Activated T-helper 1 cell treated with Interleukin-2 at 50 U/mL for 16 hours (primary cell): ENCODE data around the gene PIK3C2A.
A peak's percentile ranks its signal among the peaks of the same experiment; 100 is the strongest.
"Not testable (repeated sequence)": the region's sequence is repeated elsewhere in the genome, so short reads cannot be mapped to it uniquely, and the experiment has no call there.

Experiments
- DNase-seq: peaks from one replicate; pipeline ENCODE4 v3.0.0-alpha.2; 2020; ENCODE audit warnings: low read depth

PIK3C2A gene, protein sequence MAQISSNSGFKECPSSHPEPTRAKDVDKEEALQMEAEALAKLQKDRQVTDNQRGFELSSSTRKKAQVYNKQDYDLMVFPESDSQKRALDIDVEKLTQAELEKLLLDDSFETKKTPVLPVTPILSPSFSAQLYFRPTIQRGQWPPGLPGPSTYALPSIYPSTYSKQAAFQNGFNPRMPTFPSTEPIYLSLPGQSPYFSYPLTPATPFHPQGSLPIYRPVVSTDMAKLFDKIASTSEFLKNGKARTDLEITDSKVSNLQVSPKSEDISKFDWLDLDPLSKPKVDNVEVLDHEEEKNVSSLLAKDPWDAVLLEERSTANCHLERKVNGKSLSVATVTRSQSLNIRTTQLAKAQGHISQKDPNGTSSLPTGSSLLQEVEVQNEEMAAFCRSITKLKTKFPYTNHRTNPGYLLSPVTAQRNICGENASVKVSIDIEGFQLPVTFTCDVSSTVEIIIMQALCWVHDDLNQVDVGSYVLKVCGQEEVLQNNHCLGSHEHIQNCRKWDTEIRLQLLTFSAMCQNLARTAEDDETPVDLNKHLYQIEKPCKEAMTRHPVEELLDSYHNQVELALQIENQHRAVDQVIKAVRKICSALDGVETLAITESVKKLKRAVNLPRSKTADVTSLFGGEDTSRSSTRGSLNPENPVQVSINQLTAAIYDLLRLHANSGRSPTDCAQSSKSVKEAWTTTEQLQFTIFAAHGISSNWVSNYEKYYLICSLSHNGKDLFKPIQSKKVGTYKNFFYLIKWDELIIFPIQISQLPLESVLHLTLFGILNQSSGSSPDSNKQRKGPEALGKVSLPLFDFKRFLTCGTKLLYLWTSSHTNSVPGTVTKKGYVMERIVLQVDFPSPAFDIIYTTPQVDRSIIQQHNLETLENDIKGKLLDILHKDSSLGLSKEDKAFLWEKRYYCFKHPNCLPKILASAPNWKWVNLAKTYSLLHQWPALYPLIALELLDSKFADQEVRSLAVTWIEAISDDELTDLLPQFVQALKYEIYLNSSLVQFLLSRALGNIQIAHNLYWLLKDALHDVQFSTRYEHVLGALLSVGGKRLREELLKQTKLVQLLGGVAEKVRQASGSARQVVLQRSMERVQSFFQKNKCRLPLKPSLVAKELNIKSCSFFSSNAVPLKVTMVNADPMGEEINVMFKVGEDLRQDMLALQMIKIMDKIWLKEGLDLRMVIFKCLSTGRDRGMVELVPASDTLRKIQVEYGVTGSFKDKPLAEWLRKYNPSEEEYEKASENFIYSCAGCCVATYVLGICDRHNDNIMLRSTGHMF (N-terminal part only)

DNA sequence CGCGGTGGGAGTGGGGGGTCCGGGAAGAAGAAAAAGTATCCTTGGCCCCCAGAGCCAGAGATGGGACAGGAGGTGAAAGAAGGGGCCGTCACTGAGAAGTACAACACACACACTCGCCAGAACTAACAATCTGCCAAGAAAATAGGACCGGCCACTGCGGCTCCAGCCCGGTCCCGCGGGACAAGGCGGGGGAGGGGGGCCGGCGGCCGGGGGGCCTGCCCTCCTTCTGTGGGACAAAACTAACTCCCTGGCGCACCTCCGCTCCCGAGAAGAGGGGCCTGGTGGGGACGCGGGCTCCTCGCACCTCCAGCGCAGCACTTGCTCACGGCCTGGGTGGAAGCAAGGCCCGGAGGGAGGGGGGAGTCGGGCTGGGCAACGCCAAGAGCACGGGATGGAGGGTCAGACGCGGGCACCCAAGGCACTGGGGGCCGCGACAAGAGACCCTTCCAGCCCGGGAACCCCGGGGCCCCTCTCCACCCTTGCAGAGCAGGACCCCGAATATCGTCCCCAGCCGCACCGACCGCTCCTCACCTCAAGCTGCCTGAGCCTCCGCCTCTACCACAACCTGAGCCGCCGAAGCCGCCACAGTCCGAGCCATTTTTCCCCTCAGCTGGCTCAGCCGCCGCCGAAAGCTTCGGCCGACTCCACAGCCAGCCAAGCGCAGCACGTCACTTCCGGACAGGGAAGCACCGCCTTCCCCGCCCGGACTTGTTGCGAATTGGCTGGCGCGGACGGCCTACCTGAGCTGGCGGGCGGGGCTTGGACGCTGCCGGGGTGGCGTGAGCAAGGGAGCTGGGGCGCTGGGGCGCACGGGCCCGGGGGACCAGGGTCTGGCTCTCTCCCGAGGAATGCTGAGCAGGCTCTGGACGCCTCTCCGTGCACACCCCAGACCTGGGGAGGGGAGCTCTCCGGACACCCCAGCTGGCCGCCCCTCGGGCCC, at the start of gene PIK3C2A:
TSS of gene PIK3C2A (minus strand) at position 670 of the 940 bp plus-strand sequence. CDS start 38,245 bp downstream, outside the sequence.
- DNase-seq: peak; percentile 89

DNA sequence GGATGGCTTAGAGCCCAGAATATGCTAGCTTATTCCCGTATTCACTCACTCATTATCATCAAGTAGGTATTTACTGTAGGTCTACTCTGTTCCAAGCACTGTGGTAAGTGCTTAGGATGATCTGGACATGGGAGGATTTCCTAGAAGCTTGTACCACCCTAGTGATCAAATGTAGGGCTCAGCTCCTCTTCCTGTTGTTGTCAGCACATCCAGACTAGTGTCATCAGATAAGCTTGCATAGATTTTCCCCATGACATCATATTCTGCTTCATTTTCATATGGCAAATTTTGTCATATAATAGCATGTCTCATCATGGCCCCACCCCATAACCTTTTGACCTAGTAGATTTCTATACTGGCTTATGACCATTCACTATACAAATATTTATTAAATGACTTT, 49.4 kb upstream of the PIK3C2A start:
- DNase-seq: no peak

DNA sequence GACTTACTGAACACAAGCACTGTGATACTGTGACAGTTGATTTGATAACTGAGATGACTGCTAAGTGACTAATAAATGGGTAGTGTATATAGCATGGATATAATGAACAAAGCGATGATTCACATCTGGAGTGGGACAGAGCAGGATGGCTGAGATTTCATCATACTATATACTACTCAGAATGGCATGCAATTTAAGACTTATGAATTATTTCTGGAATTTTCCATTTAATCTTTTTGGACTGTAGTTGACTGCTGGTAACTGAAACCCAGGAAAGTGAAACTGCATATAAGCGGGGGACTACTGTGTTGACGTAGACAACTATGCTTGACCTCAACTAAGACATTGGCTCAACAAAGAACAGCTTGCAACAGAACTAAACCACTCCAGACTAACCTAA, 48.7 kb upstream of the PIK3C2A start:
- no peak for DNase-seq

DNA sequence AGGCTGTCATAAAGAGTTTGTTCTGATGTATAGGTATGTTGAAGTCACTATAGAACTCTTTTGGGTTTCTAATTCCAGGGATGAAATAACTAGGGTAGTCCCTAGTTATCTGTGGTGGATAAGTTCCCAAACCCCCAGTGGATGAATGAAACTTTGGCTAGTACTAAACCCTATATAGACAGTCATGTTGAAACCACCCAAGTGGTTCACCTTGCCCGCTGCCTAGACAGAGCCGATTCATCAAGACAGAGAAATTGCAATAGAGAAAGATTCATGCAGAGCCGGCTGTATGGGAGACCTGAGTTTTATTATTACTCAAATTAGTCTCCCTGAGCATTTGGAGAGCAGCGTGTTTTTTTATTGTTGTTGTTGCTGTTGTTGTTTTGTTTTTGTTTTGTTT, 44.9 kb upstream of the PIK3C2A start:
- DNase-seq: no peak

DNA sequence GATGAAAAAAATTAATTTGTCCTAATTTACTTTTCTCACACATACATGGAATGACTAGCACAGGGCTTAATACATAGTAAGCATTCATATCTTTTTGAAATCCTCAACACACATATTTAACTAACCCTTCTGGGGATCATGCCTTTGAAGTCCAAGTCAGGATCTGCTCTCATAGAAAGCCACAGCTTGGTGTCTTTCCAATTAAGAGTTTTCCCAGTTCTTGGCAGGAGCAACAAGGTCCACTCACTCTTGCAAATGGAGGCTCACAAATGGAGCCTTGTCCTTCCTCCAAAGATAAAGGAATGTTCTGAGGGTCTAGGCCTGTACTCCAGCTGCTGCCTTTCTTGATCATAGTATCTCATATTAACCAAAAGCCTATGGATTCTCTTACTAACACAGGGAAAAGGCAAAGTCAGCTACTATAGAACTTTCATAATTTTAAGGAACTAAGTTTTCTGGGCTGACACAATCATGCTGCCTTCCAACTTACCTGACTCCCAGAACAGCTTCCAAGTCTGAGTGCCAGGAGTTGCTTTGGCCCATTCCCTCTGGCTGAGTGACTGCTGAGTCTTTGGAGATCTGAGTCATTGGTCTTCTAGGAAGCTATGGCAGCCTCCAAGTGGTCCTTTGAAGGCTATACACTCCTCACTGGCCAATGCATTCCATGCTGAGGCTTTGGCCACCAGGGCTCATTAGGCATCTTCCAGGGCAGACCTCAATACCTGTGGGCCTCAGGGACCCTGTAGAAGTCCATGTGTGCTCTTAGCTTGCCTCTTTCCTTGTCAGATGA, 43.0 kb upstream of the PIK3C2A start:
- no peak for DNase-seq

DNA sequence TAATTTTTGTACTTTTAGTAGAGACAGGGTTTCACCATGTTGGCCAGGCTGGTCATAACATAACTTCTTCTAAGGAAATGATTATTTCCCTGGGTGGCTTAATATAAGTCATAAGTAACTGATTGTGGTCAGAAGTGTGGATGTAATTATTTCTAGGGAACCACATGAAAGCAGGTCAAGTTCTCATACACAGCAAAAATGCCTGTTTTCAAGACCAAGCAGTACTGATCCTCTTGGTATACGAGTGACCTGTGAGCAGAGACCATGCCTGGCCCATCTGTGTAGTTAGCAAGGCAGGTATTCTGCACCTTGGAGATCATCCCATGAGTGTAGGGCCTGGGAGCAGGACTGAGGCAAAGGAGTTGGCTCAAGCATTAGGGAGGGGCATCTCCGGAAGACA, 36.3 kb upstream of the PIK3C2A start:
- no peak for DNase-seq

DNA sequence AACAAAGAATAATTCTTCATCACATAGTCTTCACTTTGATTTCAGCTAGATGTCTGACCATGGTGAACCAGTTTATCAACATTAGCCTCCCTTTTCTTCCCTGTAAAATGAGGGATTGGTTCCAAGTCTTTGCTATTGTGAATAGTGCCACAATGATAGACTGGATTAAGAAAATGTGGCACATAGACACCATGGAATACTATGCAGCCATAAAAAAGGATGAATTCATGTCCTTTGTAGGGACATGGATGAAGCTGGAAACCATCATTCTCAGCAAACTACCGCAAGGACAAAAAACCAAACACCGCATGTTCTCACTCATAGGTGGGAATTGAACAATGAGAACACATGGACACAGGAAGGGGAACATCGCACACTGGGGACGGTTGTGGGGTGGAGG, 35.2 kb upstream of the PIK3C2A start:
- not testable (repeated sequence) for DNase-seq

DNA sequence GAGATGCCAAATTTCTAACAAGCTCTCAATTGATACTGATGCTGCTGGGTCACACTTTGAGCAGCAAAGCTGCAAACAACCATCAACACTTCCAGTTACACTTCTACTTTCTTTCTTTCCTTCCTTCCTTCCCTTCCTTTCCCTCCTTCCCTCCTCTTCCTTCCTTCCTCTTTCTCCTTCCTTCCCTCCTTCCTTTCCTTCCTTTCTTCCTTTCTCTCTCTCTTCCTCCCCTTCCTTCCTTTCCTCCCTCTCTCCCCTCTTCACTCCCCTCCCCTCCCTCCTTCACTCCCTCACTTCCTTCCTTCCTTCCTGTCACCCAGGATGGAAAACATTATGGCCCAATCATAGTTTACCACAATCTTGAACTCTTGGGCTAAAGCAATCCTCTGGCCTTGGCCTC, 33.0 kb upstream of the PIK3C2A start:
- no peak for DNase-seq

DNA sequence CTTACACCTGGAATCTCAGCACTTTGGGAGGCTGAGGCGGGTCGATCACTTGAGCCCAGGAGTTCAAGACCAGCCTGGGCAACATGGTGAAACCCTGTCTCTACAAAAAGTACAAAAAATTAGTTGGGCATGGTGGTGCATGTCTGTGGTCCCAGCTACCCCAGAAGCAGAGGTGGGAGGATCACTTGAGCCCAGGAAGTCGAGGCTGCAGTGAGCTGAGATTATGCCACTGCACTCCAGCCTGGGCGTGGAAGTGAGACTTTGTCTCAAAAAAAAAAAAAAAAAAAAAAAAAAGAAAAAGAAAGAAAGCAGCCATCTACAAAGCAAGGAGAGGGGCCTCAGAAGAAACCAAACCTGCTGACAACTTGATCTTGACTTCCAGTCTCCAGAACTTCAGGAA, 32.1 kb upstream of the PIK3C2A start:
- not testable (repeated sequence) for DNase-seq

DNA sequence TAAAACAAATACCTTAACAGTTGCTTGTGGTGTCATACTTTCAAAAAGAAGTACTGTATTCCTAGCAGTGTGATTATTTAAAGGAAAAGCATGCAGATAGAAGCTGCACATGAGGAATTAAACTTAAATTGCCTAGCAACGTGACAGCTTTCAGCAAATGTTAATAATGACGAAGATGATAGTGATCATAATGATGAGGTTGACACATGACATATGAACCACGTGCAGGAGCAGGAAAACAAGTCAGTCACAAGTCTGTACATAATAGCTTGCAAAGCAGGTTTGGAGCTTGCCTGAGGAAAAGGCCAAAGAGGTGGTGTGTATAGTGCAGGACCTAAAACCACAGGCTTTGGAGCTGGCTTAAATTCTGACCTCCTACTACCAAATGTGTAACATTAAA, 30.6 kb upstream of the PIK3C2A start:
- no peak for DNase-seq

DNA sequence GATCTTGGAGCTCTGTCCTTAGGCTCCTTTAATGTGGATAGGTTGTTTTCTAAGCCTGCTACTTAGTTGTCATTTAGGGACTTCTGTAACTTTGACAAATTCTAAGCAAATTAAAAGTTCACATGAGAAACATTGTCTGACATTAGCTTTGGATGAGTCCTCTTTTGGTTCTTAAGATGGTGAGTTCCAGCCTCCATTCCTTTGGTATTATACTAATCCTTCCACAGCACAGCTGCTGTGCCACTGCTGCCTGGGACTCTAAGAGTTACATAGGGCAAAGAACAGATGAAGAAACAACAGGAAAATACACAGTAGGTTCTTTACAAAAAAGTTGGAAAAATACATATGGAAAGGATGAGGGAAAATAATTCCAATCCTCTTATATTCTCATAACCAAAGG, 25.3 kb upstream of the PIK3C2A start:
- DNase-seq: no peak

DNA sequence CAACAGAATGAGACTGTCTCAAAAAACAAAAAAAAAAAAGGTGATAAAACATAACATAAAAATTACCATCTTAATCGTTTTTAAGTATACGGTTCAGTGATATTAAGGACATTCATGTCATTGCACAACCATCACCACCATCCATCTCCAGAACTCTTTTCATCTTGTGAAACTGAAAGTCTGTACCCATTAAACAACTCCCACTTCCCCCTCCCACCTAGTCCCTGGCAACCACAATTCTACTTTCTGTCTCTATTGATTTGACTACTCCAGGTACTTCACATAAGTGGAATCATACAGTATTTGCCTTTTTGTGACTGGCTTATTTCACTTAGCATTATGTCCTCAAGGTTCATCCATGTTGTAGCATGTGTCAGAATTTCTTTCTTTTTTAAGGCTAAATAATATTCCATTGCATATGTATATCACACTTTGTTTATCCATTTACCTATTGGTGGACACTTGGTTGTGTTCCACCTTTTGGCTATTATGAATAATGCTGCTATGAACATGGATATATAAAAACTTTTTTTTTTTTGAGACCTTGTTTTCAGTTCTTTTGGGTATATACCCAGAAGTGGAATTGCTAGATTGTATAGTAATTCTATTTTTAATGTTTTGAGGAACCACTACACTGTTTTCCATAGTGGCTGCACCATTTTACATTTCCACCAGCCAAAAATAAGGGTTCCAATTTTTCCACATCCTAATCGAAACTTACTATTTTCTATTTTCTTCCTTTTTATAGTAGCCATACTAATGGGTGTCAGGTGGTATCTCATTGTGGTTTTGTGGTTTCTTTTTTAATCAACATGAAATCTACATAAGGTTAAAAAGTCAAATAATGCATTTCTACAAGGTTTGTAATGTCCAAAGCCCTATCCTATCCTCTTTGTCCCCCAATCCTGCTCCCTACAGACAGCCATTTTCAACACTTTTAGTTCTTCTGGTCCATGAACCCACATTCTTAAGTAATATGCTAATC, 23.4 kb upstream of the PIK3C2A start:
- DNase-seq: no peak

DNA sequence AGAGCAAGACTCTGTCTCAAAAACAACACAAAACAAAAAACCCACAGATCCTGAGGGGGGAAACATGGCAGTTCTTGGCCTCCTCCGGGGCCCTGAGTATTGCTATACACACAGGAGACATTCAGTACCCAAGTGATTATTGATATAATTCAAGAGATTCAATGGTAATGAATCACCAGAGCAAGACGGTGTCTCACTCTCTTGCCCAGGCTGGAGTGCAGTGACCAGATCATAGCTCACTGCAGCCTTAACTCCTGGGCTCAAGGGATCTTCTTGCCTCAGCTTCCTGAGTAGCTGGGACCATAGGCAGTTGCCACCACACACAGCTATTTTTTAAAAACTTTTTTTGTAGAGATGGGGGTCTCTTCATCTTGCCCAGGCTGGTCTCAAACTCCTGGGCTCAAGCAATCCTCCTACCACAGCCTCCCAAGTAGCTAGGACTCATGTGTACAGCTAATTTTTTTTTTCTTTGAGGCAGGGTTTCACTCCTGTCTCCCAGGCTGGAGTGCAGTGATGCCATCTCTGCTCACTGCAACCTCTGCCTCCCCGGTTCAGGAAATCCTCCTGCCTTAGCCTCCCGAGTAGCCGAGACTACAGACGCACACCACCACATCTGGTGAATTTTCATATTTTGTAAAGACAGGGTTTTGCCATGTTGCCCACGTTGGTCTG, 21.8 kb upstream of the PIK3C2A start:
- no peak for DNase-seq

DNA sequence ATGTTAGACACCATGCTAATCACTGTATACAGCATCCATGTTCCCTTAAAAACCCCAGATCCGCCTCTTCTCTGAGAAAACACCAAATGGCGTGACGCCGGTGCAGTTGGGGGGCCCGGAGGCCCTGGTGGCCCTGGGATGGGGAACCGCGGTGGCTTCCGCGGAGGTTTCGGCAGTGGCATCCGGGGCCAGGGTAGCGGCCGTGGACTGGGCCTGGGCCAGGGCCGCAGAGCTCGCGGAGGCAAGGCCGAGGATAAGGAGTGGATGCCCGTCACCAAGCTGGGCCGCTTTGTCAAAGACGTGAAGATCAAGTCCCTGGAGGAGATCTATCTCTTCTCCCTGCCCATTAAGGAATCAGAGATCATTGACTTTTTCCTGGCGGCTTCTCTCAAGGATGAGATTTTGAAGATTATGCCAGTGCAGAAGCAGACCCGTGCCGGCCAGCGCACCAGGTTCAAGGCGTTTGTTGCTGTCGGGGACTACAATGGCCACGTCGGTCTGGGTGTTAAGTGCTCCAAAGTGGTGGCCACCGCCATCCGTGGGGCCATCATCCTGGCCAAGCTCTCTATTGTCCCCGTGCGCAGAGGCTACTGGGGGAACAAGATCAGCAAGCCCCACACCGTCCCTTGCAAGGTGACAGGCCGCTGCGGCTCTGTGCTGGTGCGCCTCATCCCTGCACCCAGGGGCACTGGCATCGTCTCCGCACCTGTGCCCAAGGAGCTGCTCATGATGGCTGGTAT, 20.6 kb upstream of the PIK3C2A start:
- DNase-seq: not testable (repeated sequence)

DNA sequence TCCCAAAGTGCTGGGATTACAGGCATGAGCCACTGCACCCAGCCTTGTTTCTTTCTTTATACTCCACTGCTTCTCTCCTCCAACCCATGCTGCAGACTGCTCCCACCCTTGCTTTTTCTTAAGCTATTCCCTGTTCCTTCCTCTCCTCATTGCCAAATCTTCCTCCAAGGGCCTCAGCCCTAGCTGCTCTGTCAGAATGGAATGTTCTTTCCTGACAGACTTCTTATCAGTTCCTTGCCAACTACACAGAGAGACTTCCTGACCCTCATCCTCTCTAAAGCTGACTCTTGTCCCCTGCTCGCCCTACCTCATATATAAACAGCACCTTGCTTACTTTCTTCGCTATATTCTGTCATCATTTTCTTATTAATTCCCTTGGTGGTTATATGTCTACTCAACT, 16.9 kb upstream of the PIK3C2A start:
- DNase-seq: no peak

DNA sequence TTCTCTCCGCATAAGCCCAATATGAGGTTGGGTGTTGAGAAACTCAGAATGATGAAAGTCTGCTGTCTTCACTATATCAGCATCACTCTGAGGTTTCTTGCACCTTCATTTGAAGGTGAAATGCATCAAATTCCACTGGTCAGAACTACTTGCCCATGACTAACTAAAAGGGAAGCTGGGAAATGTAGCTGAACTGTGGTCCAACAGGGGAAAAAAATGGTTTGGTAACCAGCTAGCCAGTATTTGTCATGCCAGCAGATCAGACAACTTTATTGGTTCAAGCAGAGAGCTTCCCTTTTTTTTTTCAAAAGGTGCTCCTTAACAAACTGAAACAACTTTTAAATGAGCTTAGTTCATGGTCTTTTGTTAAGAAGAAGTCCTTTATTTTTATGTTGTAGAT, 14.2 kb upstream of the PIK3C2A start:
- DNase-seq: no peak

DNA sequence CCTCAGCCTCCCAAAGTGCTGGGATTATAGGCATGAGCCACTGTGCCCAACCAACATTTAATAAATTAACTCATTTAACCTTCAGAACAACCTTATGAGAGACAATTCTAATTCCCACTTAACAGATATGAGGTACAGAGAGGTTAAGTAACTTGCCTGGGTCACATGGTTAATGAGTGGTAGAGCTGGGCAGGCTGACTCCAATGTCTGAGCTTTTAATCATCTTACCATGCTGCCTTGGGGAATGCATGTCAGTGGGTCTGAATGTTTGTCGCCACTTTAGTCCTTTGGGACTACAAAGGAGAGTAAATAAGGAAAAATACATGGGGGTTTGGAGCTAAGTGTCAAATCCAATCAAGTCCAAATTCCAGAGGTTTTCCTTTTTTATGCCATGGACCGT, 11.2 kb upstream of the PIK3C2A start:
- DNase-seq: no peak

DNA sequence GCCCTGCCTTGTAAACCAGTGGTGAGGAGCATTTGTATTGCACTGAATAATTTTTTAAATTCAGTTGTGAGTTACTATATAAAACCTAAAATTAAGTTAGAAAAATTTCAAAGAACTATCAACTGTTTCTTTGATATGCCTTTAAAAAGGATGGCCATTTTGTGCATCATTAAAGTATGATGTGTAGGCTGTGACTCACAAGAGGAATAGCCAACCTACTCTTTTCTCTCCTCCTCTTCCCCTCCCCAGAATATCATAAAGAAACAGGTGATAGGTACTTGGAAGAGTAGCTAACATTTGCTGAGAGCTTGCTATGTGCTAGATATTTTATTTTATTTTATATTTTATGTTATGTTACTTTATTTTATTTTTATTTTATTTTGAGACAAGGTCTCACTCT, 10.6 kb upstream of the PIK3C2A start:
- no peak for DNase-seq
